Left colon (tissue), 2 donors: ENCODE measurements around the gene FAM200A. TPM values are rescaled to one million over a fixed set of nuclear protein-coding genes. Genes with fewer than 3 reads are reported as not detected.
"Not testable (repeated sequence)": the region's sequence is repeated elsewhere in the genome, so short reads cannot be mapped to it uniquely, and the experiment has no call there.

Source experiments
- ATAC-seq: fragments of 200-7000 bp; cut with Tn5 transposase; one replicate; pipeline ENCODE4 v1.9.1; 2020; ENCODE audit warnings: mild to moderate bottlenecking, moderate library complexity
- DNase-seq, 2 donors: peaks; one replicate each; pipeline ENCODE4 v3.0.0-alpha.2; 2020
- intact Hi-C, 2 donors: fragments of 100-400 bp; cut with DNase I in 1 of 2; cut with micrococcal nuclease in 1 of 2; formaldehyde crosslinking; loops; one replicate each; pipeline versions ENCODE4 v1.11.2 to v1.14.0; 2022; cut with DNase I, micrococcal nuclease
- long read RNA-seq: library from polyadenylated mRNA; unstranded; transcript quantifications from one replicate; pipeline ENCODE4 v2.0.0, GENCODE V29; 2021
- total RNA-seq, 2 donors: library from RNA; stranded (reverse); fragmentation: NEBNext Ultra II Directional; extraction: Animal tissue kit (Norgen Biotek cat#: 25700); gene quantifications; one replicate each; pipeline ENCODE4 v1.2.1, GENCODE V29; 2021
- donor health status: DM: no; HTN: no; CAD: no.
- donor health status: DM: yes; HTN: yes; CAD: no.

FAM200A gene
- 1 to 10 TPM; 3.7 to 4.0 TPM for total RNA-seq
- long read RNA-seq, partial matches to known transcripts, result 0 of 7 reads
- long read RNA-seq, other reads (novel, unspliced or antisense), result 6 of 7 reads

DNA sequence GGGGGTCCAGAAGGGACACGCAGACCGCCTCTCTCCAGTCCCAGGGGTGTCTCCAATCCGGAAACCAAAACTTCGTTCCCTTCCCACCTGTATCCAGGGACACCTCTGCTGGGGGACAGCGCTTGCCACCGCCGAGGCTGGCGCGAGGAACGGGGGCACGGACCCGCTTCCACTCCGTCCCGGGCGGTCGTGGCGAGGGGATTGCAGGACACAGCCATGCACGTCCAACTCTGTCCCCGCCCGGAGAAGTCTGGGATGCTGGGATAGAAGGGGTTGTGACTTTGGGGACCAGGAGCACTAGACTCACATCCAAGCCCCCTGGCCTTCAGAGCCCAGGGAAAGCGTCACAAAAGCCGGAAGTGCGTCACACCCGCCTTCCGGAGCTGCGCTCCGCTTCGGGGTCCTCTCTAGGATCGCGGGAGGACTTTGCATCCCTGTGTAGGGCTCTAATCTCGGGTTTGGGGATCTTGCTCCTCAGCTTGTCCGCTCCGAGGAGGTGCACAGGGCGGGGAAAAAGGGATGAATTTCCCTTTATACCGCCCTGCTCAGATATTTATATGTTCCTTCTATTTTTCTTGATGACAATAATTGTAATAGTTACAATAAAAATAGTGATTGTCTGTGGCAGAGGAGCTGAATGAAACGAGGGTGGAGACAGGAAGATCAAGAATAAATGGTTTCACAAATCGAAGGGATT, at the start of gene FAM200A:
TSS of gene FAM200A (minus strand) at position 348 of the 697 bp plus-strand sequence. CDS start 3,707 bp downstream, outside the sequence.
- DNase-seq (peak; percentile 88 to 93), ATAC-seq (peak; percentile 99)
- intact Hi-C loops, result no loop called here

DNA sequence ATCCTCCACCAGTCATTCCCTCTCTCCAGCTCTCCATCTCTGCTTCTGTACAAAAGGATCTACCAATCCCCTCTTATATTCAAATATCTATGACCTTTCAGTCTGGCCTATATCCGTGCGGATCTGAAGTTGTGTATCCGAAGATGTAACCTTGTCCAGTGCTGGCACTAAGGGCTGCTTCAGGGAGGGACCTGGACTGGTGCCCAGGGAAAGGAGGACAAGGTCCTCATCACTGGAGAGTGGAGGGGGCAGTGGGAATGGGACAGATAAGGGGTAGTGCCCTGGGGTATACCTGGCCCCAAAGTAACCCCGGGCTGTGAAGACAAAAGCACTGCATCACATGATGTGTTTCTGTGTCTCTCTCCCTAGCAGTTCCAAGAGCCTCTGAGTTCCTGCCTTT, 47.9 kb upstream of the FAM200A start:
- intact Hi-C loops, result no loop called here
- DNase-seq, result no peak
- no peak for ATAC-seq

DNA sequence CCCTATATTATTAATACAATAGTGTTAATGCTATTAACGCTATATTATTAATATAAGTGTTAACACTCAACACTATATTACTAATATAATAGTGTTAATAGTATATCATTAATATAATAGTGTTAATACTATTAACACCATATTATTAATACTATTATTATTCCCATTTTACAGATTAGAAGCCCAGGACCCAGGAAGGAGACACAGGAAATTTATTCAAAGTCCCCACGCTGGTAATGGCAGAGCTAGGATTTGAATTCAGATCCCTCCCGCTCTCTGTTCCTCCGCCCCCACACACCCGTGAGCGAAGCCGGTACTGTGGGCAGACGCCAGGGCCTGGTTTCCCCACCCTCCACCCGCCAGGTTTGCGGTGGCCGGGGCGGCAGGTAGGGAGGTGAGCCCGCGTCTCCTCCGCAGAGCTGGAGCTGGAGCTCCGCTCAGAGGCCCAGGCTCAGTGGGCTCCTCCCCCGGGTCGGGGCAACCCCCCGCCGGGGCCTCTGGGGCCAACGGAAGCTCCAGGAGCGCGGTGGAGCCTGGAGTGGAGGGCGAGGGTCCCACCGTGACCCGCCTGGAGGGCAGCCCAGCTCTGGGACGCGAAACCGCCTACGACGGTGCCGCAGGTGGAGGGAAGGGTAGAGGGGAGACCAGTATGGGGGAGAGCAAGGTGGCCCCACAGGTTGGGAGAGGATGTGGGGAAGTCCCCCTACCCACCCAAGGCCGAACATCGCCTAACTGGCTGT, 46.0 kb upstream of the FAM200A start, which contains the start of gene TMEM225B:
TSS of gene TMEM225B (plus strand) at position 506 of the 740 bp plus-strand sequence. CDS start 6,122 bp downstream, outside the sequence.
- ATAC-seq (peak; percentile 38), DNase-seq (no peak)
- intact Hi-C loops, result no loop called here

GRCh38 chr7:99596408-99596955, 44.6 kb upstream of the FAM200A start:
- no peak for ATAC-seq
- intact Hi-C loops, result no loop called here
- no peak for DNase-seq

GRCh38 chr7:99594948-99595745, 43.2 kb upstream of the FAM200A start:
- peak; percentile 32 for ATAC-seq
- intact Hi-C loops, result no loop called here
- no peak for DNase-seq

DNA sequence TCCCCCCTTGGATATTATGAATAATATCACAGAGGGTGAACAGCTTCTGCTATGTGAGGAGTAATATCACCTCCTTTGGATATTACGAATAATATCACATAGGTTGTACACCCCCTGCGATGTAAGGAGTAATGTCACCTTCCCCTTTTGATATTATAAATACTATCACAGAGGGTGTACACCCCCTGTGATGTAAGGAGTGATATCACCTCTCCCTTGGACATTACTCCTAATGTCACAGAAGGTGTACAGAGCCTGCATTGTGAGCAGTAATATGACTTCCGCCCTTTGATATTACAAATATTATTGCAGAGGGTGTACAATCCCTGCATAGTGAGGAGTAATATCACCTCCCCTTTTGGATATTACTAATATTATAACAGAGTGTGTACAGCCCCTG, 37.0 kb upstream of the FAM200A start:
- ATAC-seq (peak; percentile 42), DNase-seq (no peak)
- intact Hi-C loops, result no loop called here

DNA sequence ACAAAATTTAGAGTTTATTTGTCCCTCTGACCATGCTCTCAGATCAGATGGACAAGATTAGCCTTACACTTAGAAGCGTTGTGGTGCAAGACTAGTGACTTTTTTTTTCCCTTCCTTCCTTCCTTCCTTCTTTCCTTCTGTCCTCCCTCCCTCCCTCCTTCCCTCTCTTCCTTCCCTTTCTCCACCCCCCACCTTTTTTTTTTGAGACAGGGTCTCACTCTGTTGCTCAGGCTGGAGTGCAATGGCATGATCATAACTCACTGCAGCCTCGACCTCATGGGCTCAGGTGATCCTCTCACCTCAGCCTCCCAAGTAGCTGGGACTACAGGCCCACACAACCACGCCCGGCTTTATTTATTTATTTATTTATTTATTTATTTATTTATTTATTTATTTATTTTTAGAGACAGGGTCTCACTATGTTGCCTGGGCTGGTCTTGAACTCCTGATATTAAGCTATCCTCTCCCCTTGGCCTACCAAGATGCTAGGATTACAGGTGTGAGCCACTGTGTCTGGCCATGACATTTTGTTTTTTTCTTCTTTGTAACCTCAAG, 28.9 kb upstream of the FAM200A start:
- DNase-seq, intact Hi-C loops, ATAC-seq: not testable (repeated sequence)

GRCh38 chr7:99579956-99580777, 28.3 kb upstream of the FAM200A start:
- intact Hi-C loops, result no loop called here
- DNase-seq (peak in 1 of 2 donors; percentile 39), ATAC-seq (peak; percentile 73)

GRCh38 chr7:99579281-99579955, 27.5 kb upstream of the FAM200A start:
- DNase-seq (no peak), ATAC-seq (no peak)
- intact Hi-C loops, result no loop called here

GRCh38 chr7:99576251-99576650, 24.3 kb upstream of the FAM200A start:
- no peak for DNase-seq
- intact Hi-C loops, result no loop called here
- ATAC-seq, result no peak

DNA sequence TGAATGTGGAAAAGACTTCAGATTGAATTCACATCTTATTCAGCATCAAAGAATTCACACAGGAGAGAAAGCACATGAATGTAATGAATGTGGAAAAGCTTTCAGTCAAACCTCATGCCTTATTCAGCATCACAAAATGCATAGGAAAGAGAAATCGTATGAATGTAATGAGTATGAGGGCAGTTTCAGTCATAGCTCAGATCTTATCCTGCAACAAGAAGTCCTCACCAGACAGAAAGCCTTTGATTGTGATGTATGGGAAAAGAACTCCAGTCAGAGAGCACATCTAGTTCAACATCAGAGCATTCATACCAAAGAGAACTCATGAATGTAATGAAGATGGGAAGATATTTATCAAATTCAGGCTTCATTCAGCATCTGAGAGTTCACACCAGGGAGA, 21.3 kb upstream of the FAM200A start:
- intact Hi-C loops, result no loop called here
- ATAC-seq, result no peak
- no peak for DNase-seq

- ATAC-seq, result no peak
- intact Hi-C loops, result no loop called here
Observed at GRCh38 chr7:99571768-99572167, 19.9 kb upstream of the FAM200A start.

DNA sequence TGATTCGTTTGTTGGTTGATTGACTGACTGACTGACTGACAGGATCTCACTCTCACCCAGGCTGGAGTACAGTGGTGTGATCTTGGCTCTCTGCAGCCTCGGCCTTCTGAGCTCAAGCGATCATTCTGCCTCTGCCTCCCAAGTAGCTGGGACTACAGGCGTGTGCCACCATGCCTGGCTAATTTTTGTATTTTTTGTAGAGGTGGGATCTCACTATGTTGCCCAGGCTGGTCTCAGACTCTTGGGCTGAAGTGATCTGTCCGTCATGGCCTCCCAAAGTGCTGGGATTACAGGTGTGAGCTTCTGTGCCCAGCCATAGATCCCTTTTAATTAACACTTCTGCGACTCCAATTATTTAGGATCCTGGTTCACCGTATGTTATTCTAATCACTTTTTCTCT, 16.9 kb upstream of the FAM200A start:
- intact Hi-C loops, ATAC-seq, DNase-seq: not testable (repeated sequence)

More at GRCh38 chr7:99571768-99572167, 19.9 kb upstream of the FAM200A start:
- DNase-seq, result no peak

- ATAC-seq (no peak), DNase-seq (no peak)
Observed at GRCh38 chr7:99563650-99564049, 11.7 kb upstream of the FAM200A start.

DNA sequence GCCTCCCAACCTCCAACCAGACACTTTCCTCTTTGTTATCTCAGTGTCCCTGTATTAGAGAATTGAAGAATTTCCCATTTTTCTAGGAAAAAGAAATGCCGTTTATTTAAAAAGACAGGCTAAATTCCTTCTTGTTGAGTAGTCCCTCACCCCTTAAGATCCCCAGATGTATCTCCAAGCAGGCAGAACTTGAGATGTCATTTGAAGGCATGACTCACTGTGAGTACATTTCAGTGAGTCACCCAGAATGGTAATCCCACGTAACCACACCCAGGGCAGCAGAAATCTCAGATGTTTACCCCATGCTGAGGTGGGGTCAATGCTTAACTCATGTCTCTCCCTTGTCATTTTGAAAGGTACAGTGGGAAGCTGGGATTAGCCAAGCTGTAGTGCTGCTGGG, 10.9 kb upstream of the FAM200A start:
- ATAC-seq, result peak; percentile 27
- DNase-seq, result no peak
- intact Hi-C loops, result no loop called here

More at GRCh38 chr7:99563650-99564049, 11.7 kb upstream of the FAM200A start:
- intact Hi-C loops, result no loop called here

DNA sequence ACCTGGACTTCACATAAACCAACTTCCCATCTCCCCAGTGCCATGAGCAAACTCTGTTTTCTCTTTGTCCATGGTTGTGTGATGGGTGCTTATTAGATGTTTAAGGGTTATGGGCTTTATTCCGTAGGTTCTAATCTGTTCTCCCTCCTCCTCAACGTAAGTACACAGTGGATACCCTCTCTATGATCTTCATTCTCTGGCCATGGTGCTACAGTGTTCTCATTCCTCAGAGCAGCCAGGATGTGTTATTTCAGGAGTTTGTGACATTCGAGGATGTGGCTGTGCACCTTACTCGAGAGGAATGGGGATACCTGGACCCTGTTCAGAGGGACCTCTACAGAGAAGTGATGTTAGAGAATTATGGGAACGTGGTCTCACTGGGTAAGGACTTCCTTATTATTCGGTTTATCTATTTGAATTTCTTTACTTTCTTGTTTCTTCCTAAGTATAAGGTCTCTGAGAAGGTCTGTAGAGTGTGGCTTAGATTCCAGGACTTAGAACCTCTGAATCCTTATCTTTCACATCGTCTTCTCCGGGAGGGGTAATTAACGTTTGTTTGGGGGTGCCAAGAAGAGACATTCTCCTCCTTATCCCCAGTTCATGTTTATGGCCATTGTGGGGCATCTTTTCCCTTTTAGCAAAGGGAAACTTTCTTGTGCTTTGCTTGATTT, 10.3 kb upstream of the FAM200A start:
- DNase-seq, result no peak
- intact Hi-C loops, result no loop called here
- no peak for ATAC-seq

DNA sequence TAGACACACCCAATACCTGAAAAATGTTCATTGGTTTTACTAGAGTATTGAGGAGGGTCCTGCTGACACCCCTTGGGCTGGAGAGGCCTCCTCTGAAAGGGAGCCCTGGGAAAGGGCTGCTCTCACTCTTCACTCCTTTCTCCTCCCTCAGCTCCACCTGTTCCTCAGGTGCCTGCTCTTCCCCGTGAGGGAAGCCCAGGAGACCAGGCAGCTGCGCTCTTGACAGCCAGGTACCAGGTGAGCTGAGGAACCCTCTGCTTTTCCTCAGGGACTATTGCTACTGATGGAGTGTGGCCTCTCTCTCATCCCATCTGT, 9.8 kb upstream of the FAM200A start:
- ATAC-seq, result no peak
- DNase-seq, result no peak
- intact Hi-C loops, result no loop called here
